GM12891 (cell line): ENCODE results near the gene C19orf67.

ENCODE experiments used
- PAX5 ChIP-seq: IDR thresholded peaks from 2 replicates; pipeline ENCODE4 v1.6.1; 2011; ENCODE audit warnings: low read length, moderate library complexity, mild to moderate bottlenecking; ENCODE audit not compliant: insufficient read depth, severe bottlenecking
- POLR2A ChIP-seq: IDR thresholded peaks from 2 replicates; pipeline ENCODE4 v1.6.1; 2011; ENCODE audit warnings: low read depth, low read length, control low read depth
- POLR2AphosphoS5 ChIP-seq: IDR thresholded peaks from 2 replicates; pipeline ENCODE4 v1.6.1; 2011; ENCODE audit warnings: low read depth, low read length, control low read depth
- POU2F2 ChIP-seq: IDR thresholded peaks from 2 replicates; pipeline ENCODE4 v1.6.1; 2011; ENCODE audit warnings: low read depth, mild to moderate bottlenecking, control low read depth, low read length, moderate library complexity
- SPI1 ChIP-seq: IDR thresholded peaks from 2 replicates; pipeline ENCODE4 v1.6.1; 2011; ENCODE audit warnings: low read depth, low read length, control low read depth
- TAF1 ChIP-seq: IDR thresholded peaks from 2 replicates; pipeline ENCODE4 v1.6.1; 2011; ENCODE audit warnings: low read depth, low read length, control low read depth

- TF ChIP-seq POLR2AphosphoS5 (no peak), POLR2A (no peak), TAF1 (no peak), SPI1 (peak; percentile 39), PAX5 (no peak), POU2F2 (no peak)
Measured at GRCh38 chr19:14127929-14128509, 42.4 kb upstream of the C19orf67 start.
